Activated CD4-positive, alpha-beta T cell treated with anti-CD3 and anti-CD28 coated beads for 24 hours (primary cell): ENCODE results near the gene IQSEC1.

Source experiments
- DNase-seq, 2 donors: peaks; one replicate each; pipeline ENCODE4 v3.0.0-alpha.2; 2020; ENCODE audit warnings: low read depth in 2 of 2

Gene IQSEC1

DNA sequence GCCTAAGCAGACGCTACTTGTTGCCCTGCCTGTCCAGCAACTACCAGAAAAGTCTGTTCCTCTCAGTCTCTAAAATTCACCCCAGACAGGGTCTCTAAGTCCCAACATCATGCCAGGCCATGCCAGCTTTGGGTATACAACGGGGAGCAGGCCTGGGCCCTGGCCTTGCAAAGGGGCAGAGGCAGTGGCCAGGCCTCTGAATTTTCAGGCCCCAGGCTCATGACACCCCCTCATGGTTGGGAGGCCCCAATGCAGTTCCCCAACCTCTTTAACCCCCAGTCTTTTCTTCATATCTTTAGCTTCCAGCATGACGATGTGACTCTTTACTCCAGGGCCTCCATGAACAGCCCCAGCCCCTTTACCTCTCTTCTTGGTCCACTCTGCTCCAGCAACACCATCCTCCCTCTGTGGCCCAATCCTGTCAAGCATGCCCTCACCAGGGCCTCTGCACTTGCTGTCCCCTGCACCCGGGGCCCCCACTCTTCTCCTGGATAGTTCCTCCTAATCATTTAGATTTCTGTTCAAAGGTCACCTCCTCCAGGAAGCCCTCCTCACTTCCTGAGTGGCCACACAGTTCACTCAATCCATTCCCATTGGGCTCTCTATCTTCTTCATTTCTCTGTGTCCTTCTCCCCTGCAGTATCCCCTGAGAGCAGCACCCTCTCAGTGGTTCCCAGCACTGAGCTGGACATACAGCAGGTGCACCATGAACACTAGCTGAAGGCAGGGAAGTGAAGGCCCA, 4.8 kb downstream of the IQSEC1 start:
- DNase-seq = no peak

DNA sequence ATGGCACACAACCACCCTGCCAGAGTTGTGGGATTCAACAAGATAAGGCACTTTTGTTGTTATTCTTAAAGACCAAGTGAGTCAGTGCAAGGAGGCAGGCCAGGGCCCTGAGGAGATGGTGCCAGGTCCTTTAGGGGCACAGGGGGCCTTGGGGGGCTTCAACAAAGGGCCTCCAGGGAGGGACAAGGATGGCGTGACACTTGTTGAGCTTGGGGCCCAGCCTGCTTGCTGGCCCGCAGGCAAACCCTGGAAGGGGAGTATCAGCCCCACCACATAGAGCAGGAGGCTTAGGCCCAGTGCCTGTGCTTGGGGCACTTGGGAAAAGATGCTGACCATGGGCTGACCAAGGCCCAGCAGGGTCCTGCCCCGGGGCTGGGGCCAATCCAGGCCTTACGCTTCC, 5.5 kb downstream of the IQSEC1 start:
- no peak for DNase-seq

DNA sequence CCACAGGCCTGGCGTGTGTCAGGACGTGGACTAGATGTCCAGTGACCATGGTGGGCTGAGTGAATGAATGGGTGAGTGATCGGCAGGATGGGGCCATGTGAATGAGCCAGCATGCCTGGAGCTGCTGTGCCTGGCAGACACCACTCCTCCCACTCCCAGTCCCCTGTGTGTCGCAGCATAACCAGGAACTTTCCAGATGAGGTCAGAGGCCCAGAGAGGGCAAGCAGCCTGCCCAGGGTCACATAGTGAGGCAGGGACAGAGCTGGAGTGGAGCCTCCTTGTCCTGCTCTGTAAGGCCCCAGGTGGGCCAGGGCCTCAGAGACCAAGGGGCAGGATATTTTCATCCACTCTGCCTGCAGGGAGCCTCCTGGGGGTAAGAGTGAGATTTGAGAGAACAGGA, 6.4 kb downstream of the IQSEC1 start:
- DNase-seq = no peak

DNA sequence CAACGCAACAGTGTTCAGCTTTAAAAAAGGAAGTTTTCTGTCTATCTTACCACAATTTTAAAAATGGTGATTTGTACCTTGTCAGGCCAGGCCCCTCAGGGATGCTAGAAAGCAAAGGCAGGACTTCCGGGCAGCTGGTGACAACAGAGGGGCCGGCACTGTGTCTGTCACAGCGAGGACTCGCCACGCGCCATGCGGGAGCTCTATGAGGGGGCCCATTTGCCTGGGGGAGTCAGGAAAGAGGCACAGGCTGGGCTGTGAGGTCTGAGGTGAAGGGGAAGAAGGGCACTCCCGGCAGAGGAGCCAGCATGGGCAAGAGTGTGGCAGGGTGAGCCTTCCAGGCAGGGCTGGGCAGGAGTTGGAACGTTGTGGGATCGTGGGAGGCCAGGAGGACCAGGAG, 7.0 kb downstream of the IQSEC1 start:
- no peak for DNase-seq

DNA sequence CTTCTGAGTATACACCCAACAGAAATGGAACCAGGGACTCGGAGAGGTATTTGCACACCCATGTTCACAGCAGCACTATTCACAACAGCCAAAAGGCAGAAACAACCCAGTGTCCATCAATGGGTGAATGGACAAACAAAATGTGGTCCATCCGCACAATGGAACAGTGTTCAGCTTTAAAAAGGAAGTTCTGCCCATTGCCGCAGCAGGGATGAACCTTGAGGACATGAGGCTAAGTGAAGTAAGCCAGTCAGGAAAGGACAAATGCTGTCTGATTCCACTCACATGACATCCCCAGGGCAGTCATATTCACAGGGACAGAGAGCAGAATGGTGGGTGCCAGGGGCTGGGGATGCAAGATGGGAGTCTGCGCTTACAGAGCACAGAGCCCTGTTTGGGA, 7.5 kb downstream of the IQSEC1 start:
- DNase-seq = no peak

DNA sequence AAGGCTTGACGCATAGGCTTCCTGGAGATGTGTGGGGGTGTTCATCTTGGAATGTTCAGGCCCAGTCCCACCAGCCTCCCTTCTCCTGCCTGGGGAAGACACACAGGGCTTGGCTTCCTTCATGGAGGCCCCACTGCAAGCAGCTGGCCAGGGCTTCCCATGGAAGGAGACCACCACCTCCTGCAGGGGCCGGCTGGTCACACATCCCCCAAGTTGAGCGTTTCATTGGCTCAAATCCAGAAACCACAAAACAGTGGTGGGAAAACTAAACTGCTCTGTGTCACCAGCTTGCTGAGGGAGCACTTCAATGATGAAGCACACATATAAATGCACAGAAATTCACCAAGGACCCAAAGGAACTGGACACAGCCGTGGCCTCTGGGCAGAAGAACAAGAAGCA, 8.3 kb downstream of the IQSEC1 start:
- no peak for DNase-seq

DNA sequence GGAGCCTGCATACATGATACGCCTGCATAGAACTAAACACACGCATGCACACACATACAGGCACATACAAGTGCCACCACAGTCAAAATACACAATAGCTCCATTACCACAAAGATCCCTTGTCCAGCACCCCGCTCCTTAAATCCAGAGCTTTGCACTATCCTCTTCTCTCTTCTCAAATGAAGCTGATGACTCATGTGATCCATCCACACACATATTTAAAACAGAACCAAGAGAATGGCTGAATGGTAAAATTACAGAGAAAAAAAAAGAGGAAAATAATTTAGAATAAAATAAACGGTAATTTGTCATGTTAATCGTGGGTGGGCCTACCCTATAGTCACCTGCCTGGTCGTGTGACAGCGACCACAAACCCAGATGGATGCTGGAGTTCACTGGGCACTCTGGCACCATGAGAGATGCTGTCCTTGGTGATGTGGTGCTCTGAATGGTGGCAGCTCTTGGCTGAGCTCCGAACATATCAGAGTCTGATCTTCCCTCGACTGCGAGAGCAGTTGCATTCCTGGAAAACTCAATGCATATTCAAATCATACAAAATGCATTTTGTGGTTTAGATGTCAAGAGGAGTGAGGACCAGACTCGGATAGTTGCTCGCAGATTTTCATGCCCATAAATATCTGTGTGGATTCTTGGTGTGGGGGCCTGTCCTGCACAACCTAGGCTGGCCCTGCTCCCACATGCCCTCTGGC, 8.9 kb downstream of the IQSEC1 start:
- no peak for DNase-seq

DNA sequence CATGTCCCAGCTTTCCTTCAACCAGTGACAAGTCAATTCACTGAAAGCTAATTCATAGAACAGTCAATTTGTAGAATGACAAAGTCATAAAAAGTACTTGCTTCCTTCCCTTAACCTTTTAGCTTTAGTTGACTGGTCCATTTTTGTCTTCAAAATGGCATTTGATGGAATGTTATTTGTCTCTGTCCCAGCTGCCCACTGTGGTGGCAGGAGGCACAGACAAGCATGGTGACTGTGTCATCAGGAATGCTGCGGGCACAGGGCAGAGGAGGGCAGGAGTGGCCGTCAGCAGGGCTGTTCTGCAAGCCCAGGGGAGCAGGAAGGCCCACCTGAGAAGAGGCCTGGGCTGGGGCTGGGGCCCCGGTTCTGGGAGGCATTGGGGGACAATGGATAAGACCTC, 10.0 kb downstream of the IQSEC1 start:
- no peak for DNase-seq

DNA sequence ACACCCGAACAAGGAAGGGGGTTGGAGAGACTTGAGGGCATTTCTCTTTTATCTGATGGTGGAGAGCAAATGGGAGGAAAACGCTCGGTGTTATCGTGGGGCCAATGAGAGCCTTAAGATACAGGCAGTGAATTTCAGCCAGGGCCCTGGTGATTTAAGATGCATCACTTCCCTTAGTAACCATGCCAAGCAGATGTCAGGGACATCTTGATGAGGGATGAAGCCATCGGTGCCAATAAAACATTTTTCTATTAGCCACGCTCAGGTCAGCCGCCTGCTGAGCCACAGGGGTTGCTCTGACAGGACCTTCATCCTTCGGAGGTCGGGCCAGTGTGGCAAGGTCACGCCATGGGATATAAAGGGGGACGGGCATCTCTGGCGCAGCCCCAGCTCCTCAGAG, 10.6 kb downstream of the IQSEC1 start:
- no peak for DNase-seq

DNA sequence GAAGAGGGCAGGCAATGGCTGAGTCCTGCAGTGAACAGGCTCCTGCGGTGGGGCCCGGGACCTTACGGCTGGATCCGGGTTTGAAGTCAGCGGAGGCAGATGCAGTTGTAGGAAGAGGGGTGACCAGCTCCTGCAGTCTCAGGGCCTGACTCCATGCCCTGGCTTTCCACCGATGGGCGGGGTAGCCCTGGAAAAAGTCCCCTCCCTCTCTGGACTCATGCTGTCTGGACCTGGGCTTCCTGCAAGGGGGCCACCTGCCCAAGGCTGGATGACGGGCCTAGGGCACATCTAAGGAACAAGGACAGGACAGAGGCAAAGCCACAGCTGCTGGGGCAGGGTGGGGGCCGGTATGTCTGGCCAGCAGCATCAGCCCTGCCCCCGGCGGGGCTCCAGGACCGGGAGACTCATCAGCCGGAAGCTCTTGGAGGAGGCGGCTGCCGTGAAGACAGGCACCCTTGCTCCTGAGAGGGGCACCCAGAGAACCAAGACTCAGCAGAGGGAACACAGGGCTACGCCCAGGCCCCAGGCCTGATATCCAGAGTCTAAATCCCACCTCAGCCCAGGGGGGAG, 12.8 kb downstream of the IQSEC1 start:
- no peak for DNase-seq

DNA sequence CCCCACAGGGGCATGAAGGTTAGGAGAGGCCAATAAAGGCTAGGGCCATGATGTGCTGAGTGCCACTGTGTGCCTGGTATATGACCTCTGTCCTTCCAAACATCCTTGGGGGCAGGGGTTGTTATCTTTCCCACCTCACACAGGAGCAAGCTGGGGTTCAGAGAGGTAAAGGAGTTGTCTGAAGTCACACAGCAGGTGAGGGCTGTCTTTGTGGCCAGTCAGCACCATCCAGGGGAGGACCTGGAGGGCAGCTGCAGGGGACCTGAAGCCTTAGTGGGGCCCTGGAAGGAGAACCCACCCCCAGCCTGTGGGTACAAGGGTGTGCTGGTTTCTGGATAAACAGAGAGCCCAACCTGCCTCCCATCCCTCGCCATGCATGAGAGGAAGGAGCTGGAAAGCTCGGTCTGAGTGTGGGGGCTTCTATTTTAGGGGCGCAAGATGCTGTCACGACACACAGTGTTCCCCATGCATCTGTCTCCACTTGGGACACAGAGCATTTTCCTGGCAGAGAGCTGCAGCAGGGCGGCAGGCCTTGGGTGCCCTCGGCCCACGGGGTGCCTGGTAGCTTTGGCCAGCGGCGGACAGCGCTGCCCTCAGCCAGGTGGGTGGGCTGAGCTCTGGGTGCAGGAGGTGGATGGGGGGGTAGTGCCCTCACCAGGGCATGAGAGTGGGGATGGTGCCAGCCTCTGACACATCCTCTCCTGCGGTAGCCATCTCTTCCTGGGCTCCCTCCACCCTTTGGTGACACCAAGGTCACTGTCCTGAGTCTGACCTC, 14.7 kb downstream of the IQSEC1 start:
- no peak for DNase-seq

DNA sequence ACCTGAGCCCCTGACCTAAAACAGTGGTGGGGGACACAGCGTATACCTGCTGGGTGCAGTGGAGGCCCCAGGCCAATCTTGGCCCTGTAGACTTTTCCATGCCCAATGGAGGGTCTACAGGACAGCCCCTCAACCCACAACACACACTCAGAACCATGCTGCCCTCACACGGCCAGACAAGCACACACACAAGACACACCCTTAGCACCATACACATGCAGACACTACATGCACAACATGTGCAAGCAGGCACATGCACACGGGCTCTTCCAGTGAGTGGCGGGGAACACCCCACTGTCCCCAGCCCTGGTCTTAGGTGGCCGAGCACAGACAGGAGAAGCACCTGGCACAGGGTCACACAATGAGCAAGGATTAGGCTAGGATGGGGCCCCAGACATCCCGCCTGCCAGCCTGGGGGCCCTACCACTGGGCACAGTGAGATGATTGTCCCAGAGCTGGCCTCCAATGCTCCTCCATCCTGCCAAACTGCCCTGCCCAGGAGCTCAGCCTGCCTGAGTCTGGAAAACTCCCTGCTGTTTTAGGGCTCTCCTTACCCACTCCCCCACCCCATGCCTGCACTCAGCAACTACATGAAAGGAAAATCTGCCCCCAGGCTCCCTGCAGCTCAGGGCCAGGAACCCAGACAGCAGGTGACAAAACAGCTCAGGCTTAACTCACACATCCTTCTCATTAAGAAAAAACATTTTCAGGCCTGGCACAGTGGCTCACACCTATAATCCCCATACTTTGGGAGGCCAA, 15.8 kb downstream of the IQSEC1 start:
- no peak for DNase-seq

DNA sequence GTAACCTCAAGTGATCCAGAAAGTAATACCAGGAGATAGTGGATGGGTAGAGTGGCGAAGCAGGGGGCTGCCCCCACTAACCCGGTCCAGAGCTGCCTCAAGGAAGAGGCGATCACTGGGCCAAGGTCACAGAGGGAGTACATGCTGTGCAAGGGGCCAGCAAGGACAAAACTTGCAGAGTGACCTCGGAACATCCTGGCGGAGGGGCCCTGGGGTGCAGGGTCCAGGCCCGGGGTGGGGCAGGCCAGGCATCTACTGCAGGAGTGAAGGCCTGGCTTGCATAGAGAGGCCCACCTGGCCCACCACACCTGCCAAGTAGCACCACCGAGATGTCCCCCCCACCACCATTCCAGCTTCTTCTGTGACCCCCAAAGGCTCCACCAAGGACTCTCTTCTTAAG, 17.6 kb downstream of the IQSEC1 start:
- no peak for DNase-seq

DNA sequence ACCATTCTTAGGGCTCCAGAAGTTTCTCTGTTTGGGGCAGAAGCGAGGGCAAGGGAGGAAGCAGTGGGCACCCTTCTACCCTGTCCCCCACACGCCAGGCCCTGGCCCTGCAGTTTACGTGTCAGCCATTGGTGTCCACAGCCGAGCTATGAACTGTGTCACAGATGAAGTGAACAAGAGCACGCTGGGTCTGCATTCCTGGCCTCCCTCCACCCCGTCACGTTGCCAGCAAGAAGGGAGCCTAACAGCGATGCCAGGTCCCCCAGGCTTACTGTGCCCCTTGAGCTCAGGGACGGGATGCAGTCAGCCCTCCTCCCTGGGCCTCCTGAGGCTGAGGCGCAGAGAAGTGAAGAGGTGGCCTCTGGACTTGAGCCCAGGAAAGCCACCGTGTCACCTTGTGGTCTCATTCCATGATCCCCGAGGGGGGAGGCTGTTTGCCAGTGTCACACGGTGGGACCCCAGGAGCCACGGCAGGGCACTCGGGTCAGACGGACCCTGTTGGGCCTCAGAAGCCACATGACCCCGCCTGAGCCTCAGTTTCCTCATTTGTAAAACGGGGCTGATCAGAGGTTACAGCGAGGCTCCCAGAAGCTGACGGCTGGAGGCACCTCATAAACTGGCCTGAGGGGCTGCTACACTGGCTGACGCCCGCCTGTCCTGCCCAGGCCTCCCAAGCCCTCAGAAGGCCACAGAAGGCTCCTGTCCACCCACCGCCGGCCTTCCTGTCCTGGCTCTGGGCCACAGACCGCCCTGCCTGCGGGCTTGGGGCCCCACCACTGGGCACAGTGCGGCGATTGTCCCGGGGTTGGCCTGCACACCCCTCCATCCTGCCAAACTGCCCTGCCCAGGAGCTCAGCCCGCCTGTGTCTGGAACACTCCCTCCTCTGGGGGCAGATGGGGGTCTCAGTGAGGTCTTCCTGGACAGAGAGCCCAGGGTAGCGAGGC, 18.6 kb downstream of the IQSEC1 start:
- DNase-seq = no peak

DNA sequence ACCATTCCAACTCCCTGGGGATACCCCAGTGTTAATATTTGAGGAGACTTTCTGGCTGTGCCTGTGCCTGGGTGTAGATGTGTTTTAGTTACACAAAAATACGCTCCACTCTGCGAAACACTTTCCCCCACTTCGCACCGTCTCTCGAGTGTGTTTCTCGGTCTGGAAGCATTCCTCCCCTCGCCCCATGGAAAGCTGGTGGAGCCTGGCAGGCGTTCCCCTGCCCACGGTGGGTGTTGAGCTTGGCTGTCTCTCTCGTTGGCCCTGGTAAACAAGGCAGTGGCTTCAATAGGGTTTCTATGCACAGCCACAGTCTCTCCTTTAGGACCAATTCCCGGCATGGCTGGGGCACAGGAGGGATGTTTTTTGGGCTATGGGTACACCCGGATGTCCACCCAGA, 19.3 kb downstream of the IQSEC1 start:
- DNase-seq = no peak

DNA sequence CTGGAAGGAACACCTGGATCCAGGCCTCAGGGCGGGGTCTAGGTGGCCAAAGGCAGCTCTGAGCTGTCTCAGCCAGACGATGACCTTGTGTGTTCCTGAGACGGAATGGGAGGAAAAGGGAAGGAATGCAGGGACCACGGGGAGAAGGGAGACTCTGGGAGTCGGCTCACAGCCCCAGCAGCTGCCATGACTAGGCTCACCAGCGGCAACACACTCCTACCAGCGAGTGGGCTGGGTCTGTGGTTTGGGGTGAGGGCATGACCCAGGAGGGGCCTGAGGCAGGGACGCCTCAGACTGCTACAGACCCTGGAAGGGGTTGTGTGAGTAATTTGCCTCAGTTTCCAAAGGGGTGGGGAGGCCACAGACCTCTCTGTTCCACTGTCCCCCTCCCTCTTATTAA, 19.8 kb downstream of the IQSEC1 start:
- DNase-seq = no peak

DNA sequence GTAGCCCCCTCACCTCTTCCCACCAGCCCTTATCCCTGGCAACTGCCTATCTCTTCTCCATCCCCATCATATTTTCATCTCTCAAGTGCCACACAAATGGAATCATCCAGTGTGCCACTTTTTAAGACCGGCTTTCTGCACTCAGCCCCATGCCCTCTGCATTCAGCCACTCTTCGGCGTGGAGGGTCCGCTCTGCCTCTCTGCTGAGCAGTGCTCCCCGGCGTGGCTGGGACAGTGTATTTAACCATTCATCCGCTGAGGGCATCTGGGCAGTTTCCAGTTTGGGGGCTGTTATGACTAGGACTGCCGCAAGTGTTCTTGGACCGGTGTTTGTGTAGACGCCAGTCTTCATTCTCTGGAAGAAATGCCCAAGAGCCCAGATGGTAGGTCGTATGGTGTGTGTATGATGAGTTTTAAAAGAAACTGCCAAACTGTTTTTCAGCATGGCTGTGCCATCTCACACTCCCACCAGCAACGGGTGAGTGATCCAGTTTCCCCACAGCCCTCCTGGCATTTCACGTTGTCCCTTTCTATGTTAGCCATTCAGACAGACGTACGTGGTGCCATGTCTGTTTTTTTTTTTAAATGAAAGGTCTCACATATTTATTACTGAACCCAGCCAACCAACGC, 20.9 kb downstream of the IQSEC1 start:
- DNase-seq = no peak

DNA sequence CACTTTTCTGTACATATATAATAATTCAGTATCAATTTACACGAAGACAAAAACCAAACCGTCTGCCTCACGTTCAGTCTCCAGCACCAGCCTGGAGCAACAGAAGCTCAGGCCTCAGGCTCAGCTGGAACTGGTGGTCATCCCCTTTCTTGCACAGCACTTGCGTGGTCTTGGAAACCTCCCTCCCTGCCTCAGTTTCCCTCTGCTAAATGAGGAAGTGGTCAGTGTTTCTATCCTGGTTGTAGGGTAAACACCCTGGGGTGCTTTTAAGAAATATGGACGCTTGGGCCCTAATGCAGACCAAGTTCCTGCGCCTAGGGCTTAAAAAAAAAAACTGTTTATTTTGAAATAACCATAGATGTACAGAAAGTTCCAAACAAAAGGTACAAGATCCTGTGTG, 21.6 kb downstream of the IQSEC1 start:
- DNase-seq = no peak

DNA sequence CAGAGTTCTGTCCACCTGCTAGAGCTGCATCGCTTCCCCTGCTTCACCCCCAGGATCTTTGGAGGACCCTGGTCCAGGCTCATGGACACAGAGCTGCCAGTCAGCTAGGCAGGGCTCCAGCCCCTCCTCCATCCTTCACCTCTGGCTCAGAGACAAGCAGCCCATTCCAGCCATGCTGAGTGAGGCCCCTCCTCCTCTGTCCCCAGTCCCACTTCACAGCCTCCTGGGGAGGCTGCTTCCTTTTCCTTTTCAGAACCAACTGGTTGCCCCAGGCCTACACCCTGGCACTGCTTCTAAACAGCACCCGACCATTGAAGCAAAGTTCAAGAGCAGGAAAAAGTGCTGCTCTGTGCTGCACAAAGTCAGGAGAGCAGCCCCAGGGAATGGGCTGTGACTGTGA, 22.2 kb downstream of the IQSEC1 start:
- DNase-seq = no peak

DNA sequence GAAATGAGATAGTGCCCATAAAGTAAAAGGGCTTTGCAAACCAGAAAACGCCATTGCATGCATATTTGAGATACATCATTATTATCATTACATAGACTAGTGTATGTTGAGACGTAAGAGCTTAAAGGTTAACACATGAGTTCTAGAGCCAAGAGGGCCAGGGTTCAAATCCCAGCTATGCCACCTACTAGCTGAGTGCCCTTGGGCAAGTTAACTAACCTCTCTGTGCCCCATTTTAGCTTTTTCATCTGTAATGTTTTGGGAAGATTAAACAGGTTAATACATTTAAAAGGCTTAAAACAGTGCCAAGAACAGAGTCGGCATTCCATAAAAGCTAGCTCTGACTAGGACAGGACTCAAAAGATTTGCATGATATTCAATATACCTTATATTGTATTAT, 22.8 kb downstream of the IQSEC1 start:
- no peak for DNase-seq
